ENCODE data around the gene VASN.
A peak's percentile ranks its signal among the peaks of the same experiment; 100 is the strongest.
"Not testable (repeated sequence)": the region's sequence is repeated elsewhere in the genome, so short reads cannot be mapped to it uniquely, and the experiment has no call there.

VASN gene

GRCh38 chr16:4386451-4386805, 14.8 kb downstream of the VASN start:
- DNase-seq = no peak

DNA sequence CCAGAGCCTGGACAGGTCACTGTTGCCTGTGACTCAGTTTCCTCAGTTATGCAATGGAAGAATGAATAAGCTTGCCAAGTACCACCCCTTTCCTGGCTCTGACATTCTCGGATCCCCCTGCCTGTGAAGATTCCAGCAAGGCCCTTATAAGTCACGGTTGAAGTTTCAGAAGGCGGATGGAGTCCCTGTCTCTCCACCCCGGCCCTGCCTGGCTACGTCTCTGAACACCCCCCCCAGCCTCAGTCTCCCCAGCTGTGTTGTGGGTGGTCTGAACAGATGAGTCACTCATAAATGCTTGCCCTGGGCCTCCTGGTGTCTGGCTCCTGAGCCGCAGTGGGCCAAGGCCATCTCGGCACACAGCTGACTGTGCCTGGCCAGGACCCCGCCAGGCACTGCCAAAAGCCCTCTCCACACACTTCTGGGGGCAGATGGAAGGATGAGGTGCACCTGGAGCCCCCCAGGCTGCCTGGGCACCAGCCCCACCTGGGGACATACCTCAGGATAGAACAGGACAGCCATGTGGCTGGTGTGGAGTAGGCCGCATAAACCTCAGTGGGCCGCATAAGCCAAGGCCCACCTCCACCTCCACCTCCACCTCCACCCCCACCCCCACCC, 15.4 kb downstream of the VASN start:
- no peak for DNase-seq

DNA sequence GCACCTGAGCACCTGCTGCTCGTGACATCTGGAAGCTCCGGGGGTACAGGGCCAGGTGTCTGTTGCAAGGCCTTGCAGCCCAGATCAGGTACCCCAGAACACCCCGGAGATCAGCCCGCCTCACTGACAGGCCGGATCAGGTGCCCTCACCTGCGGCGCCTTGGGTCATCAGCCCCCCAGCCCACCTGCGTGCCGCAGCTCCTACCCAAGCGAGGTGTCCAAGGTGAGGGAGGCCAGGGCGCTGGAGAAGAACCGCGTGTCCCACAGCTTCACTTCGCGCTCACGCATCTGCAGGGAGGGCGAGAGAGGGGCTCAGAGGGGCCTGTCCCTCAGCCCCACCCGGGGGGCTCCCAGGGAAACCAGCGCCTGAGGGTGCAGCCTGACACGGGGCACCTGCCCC, 16.1 kb downstream of the VASN start:
- no peak for DNase-seq

GRCh38 chr16:4388271-4389021, 16.8 kb downstream of the VASN start:
- DNase-seq = no peak

GRCh38 chr16:4389051-4389955, 17.7 kb downstream of the VASN start:
- no peak for DNase-seq

GRCh38 chr16:4390266-4391260, 18.9 kb downstream of the VASN start:
- DNase-seq = no peak

GRCh38 chr16:4391631-4392381, 20.2 kb downstream of the VASN start:
- DNase-seq = no peak

DNA sequence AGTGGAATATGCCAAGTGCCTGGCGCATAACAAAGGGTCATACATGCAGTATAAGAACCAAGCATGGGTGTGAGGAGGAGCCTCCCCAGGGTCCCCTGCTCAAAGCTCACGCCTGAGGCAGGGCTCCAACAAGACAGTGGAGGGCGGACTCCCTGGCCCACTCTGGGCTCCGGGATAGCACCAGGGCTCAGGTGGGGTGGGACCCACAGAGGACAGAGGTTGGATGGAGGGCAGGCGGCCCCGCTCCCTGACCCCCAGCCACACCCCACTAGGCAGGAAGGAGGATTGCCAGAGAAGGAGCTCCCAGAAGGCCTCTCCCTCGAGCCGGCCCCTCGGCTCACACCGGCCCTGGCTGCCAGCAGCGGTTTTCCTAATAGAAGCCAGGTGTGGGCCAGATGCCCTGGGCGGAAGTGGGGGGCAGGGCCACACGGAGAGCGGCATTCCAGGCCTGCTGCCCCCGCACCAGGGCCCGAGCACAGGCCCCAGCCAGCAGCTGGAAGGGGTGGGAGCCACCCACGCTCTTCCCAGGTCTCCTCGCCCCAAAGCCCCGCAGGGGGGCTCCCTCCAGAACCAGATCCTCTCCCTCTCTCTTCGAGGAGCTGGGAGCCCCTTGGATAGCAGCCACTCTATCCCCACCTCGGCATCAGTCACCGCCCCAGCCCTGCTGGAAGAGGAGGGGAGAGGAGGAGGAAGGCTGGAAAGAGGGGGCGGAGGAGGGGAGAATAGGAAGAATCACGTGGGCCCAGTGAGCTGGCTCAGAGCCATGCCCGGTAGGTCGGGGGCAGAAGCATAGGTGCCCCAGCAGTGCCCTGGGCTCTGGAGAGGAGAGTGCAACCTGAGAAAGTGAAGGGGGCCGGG, 21.0 kb downstream of the VASN start:
- no peak for DNase-seq

GRCh38 chr16:4393240-4393600, 21.6 kb downstream of the VASN start:
- no peak for DNase-seq

DNA sequence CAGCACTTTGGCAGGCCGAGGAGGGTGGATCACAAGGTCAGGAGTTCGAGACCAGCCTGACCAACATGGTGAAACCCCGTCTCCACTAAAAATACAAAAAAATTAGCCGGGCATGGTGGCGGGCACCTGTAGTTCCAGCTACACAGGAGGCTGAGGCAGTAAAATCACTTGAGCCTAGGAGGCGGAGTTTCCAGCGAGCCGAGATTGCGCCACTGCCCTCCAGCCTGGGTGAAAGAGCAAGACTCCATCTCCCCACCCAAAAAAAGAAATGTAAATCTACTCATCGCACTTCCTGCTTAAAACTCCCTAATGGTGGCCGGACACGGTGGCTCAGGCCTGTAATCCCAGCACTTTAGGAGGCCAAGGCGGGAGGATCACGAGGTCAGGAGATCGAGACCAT, 22.2 kb downstream of the VASN start:
- DNase-seq = not testable (repeated sequence)

DNA sequence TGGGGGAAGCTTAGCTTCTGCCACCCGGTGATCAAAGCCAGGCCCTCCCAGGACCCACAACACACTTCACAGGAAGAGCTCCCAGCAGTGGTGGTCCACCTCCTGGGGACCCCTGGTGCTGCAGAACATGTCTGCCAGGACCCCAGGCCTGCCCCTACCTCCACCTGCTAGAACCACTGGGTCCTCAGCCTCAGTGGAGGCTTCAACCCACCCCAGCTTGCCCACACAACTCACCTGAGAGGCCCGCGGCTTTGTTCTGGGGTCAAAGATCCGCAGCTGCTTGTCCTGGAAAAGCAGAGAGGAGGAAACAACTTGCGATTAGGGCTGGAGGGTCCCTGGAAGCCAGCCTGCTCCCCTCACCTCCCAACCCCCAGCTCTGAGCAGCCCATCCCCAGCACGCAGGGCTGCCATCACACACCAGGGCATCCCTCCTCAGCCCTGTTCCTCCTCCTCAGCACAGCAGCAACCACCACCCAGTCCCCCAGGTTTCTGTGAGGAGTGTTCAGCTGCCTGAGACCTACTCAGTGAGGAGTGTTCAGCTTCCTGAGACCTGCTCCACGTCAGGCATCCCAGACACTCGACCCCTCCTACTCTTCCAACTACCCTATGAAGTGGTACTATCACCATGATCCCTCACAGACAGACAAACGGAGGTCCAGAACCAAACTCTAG, 23.5 kb downstream of the VASN start:
- DNase-seq = no peak

GRCh38 chr16:4399001-4399730, 27.5 kb downstream of the VASN start:
- no peak for DNase-seq

GRCh38 chr16:4401094-4401501, 29.4 kb downstream of the VASN start:
- no peak for DNase-seq

GRCh38 chr16:4401510-4401909, 29.9 kb downstream of the VASN start:
- no peak for DNase-seq

- peak; percentile 78 to 80 for DNase-seq
These were observed 30.9 kb downstream of the VASN start for GRCh38 chr16:4402439-4403132.

- DNase-seq = no peak
These were observed 31.7 kb downstream of the VASN start for GRCh38 chr16:4403133-4403949.

DNA sequence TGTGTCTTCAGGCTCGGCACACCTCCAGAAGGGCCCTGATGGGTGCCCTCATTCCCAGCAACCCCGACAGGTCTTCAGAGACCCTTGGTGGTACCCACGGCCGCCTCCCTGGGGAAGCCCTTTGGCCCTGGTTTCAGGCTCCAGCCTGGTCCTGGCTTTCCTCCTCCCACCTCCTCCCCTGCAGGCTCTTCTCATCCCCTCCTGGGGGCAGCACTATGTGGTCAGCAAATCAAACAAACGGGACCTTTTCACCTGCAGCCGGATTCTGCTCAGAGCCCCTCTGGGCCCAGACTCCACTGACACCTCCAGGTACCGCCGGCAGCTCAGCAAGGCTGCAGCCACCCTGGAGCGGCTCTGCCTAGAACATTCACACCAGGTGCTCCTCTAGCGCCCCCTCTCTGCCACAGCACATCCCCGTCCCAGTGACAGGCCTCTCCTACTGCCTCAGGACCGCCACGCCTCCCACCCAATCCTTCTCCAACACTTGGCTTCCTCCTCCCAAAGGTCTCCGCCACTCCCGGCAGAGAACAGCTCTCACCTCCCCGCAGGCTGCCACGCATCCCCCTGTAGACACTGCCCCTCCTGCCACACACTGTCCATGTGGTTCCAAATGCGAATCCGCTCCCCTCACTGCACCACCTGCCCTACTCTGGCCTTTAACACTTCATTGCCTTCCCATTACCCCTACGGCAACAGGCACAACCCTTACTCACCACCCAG, 32.8 kb downstream of the VASN start:
- peak; percentile 35 to 44 for DNase-seq
